Measurements from ENCODE around the gene HYAL1.
"Not testable (repeated sequence)": the region's sequence is repeated elsewhere in the genome, so short reads cannot be mapped to it uniquely, and the experiment has no call there.

HYAL1 gene

DNA sequence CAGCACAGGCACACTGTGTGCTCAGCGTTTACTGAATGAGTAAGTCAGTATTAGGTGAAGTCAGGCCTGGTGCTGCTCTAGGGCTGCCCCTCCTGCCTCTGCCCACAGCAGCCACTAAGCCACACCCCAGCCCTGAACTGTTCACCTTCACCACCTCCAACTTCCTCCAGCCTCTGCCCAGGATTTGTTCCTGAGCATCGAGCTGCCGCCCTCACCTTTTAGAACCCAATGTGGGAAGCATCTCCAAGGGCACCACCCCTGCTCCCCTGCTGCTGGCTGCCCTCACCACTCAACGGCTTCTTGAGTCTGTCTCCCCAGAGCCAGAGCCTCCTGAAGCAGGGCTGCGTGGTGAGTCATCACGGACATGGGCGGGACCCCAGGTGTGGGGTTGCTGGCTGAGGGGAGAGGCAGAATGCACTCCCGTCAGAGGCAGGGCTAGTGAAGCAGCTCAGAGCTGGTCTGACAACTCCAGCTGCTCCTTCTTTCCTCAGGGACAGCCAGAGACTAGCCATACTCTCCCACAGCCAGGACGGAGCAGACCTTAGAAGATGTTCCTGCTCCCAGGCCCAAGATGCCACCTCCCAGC lies 13.4 kb upstream of the HYAL1 start:
- peak; percentile 81 for DNase-seq

DNA sequence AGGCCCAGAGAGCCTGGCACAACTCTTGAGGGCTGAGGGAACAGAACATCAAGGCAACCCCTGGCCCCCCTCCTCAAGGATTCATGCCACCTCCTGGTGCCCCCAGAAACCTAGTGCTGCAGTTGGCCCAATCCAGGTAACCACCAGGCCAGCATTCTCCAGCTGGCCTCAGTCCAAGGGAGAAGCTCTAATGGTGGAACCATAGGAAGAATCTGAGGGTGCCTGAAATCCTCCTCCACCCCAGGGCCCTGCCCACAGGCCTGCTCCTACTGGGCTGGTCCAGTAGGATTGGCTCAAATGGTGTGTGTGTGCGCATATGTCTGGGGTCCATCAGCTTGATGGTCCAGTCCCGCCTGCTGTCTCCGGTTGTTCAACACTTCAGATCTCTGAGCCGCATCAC lies 11.4 kb upstream of the HYAL1 start:
- no peak for DNase-seq

DNA sequence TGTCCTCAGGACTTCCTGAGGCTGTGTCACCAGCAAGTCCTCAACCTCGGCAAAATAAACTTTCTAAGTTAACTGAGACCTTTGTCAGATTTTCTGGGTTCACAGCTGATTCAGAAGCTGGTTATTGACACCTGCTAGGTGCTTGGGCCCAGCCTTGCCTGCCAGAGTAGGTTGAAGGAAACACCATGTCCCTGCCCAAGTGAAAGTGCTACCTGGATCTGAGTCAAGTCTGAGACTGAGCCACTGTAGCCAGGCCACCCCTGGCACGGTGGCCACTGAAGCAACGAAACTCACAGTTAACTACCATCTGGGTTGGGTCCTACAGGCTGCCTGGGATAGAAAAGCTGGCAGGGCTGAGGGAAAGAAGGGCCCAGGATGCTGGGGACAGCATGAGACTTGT lies 11.0 kb upstream of the HYAL1 start:
- DNase-seq = no peak

DNA sequence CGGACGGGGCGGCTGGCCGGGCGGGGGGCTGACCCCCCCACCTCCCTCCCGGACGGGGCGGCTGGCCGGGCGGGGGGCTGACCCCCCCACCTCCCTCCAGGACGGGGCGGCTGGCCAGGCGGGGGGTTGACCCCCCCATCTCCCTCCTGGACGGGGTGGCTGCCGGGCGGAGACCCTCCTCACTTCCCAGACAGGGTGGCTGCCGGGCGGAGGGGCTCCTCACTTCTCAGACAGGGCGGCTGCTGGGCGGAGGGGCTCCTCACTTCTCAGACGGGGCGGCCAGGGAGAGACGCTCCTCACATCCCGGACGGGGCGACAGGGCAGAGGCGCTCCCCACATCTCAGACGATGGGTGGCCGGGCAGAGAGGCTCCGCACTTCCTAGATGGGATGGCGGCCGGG lies 8.7 kb upstream of the HYAL1 start:
- not testable (repeated sequence) for DNase-seq

DNA sequence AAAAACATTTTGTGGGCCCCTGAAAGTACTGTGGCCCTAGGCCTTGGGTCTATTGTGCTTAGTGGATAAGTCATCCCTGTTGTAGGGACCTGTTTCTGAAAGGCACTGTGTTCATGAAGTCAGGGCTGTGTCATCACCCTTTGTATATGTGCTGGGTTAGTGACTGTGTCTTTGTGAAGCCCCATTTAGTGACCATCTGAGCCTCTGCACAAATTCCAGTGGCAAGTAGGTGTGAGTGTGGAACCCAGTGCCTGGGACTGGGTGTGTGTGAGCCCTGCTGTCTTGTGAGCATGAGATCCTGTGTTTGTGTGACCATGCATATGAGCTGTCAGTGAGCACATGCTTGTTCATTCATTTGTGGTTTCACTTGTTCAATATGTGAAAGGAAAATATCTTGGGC lies 1.2 kb upstream of the HYAL1 start:
- DNase-seq = no peak

GRCh38 chr3:50302095-50303012 lies 1.0 kb downstream of the HYAL1 start:
- DNase-seq = no peak

- no peak for DNase-seq
Observed at GRCh38 chr3:50300681-50301254, 2.6 kb downstream of the HYAL1 start.

GRCh38 chr3:50299929-50300680 lies 3.3 kb downstream of the HYAL1 start:
- DNase-seq = no peak

DNA sequence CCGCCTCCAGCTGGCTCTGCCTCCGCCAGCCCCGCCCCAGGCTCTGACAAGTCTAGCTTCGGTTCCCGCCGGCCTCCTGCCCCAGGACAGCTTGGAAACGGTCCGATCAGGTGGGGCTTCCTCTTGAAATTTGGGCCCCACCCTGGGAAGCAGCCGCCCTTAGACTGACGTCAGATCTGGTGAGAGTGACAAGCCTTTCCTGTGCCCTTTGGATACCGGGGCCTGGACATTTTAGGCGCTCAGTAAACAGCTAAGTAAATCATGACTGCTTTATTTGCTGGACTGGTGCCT lies 3.8 kb downstream of the HYAL1 start:
- no peak for DNase-seq

DNA sequence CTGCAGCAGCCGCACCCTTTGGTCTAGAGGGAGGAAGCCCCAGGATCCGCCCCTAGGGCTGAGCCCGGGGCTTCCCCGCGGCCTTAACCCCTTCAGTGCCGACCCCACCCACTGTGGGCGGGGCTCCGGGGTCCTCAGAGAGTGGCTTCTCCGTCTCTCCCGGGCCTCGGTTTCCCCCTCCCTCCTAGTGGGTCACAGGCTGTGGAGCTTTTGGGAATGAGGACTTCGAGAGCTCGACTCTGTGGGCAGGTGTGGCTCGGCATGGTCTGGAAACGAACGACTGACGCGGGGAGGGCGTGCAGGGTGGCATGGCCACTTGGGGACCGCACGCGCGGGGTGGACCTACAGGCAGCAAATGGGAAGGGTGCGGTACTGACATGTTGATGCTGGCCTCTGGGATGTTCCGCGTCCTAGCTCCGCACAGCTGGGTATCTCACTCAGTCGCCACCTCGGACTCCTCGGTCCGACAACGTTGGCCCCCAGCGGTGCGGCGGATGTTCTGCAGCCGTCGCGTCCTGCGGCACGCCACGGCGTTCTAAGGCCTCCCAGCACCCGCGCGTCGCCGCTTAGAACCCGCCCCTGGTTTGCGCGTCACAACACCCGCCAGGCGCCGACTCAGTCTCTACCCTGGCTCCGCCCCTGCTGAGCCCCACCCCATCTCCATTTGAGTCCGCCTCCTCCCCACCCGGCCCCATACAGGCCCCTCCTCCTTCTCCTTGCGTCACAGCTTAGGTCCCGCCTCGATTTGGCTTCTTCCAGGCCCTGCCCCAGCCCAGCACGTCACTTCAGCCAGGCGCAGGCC lies 4.3 kb downstream of the HYAL1 start, which contains the start of the genes HYAL3 and NAA80:
TSS of gene HYAL3 (minus strand) at position 570 of the 802 bp plus-strand sequence. CDS start 3,803 bp downstream, outside the sequence.
TSS of gene NAA80 (minus strand) at position 570 of the 802 bp plus-strand sequence. CDS start 1,942 bp downstream, outside the sequence.
- DNase-seq = peak; percentile 99

GRCh38 chr3:50297896-50298725 lies 5.3 kb downstream of the HYAL1 start:
- DNase-seq = no peak

DNA sequence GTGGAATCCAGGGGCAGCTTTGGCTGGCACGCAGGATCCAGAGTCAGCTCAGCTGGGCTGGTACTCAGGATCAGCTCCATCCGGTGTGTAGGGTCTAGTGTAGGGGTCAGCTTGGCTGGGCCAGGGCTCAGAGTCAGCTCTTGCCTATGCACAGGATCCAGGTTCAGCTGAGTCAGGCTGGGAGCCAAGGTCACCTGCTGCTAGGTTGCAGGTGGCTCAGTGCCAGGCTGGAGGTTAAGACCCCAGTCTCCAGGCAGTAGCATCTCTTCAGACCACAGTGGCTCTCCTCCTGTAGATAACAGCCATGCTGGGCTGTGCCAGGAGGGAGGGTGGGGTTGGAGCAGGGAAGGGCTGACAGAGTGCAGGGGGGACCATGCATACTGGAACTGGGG lies 6.0 kb downstream of the HYAL1 start:
- DNase-seq = no peak

DNA sequence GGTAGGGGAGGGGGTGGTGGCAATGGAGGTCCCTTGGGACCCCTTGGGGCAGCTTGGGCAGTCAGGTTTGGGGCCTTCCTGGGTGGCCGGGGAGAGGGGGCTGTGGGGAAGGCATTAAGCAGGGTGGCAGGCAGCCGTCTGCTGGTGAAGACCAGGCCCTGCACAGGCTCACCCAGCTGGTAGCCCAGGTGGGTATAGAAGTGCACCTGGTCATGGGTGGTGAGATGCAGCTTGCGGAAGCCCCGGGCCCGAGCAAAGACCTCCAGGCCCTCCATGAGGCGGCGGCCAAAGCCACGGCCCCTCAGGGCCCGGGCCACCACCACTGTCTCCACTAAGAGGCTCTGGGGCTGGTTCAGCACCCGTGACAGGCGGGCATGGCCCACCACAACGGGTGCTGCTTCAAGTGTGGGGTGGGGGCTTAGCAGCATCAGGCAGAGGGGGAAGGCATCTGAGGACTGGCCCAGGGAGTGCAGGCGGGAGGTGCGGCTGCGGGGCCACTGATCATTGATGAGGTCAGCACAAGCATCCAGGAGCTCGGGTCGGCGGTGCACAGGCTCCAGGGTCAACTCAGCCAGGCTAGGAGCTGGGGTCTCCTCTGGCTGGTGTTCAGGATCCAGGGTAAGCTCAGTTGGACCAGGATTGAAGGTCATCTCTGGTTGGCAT lies 6.5 kb downstream of the HYAL1 start:
- DNase-seq = no peak

DNA sequence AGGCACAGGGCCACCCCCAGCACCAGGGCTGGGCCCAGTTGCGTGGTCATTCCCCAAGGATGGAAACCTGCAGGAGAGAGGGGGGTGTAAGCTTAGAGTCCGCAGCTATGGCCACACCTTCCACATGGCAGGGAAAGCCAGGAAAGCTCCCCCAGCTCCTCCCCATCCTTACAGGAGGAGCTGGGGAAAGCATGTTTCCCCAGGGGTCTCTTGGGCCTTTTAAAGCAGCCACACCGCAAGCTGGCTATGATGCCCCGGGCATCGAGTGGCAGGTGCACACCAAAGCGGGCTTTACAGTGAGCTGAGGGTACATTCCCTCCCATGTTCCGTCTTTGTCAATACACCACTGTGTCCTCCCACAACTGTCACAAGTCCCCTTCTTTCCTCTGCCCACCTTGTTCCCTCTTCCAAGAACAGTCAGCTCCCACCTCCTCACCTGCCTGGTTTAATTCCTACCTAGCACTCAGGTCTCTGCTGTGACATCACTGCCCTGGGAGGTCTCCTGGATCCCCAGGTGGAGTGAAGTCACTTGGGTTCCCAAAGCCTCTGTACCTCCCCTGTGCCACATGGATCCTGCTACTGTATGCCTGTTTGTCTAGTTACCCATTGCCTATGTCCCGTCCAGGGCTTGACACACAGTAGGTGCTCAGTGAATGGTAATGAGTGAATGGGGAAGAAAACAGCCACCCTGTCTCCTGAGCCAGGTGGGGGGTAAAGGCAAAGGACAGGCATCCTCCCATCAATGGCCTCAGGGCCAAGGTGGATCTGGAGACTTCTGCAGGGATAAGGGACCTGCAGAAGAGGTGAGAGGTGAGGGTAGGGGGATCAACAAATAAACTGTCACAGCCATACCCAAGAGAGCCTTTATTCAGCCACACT lies 7.6 kb downstream of the HYAL1 start:
- no peak for DNase-seq

- no peak for DNase-seq
Observed at GRCh38 chr3:50294492-50295403, 8.6 kb downstream of the HYAL1 start.

DNA sequence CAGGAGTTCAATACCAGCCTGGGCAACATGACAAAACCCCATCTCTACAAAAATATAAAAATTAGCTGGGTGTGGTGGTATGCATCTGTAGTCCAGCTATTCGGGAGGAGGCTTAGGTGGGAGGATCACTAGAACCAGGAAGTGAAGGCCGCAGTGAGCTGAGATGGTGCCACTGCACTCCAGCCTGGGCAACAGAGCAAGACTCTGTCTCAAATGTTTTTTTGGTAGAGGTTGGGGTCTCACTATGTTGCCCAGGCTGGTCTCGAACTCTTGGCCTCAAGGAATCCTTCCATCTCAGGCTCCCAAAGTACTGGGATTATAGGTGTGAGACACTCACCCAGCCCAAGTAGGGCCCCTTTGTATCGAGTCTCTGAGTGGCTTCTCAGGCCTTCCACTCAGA lies 9.3 kb downstream of the HYAL1 start:
- no peak for DNase-seq

DNA sequence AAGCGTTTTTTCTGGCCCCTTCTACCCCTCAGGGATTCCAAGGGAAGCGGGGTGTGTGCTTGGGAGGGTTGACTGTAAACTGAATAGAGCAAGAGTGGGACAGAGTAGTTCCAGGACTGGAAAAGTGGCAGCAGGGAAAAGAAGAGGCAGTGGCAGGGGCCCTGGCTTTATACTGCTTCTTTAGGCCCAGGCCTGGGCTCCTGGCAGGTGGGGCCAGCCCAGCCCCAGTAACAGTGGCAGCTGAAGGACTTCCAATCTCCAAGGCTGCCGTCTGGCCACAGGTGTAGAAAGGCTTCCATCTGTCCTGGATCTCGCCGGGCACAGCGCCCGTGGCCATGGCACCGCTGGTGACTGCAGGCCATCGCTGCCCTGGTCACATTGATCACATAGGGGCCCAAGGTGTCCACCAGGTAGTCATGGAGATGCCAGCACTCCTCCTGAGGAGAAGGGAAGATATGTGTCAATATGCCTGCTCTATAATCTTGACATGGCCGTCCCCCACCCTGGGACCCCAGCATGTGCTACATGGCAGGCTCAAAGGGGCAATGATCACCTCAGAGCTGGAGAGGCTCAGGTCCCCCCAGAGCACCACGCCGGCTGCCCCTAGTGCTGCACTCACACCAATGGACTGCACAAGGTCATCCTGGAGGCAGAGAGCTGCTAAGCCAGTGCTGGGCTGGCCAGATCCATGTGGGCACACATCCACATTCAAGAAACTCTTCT lies 10.1 kb downstream of the HYAL1 start:
- DNase-seq = no peak
